ENCODE measurements around the gene KCNK10.

KCNK10 gene

GRCh38 chr14:88208858-88209257 lies 114.2 kb downstream of the KCNK10 start:
- no peak overlapping the region for H3K27ac ChIP-seq
- TF ChIP-seq, protein P1, sequence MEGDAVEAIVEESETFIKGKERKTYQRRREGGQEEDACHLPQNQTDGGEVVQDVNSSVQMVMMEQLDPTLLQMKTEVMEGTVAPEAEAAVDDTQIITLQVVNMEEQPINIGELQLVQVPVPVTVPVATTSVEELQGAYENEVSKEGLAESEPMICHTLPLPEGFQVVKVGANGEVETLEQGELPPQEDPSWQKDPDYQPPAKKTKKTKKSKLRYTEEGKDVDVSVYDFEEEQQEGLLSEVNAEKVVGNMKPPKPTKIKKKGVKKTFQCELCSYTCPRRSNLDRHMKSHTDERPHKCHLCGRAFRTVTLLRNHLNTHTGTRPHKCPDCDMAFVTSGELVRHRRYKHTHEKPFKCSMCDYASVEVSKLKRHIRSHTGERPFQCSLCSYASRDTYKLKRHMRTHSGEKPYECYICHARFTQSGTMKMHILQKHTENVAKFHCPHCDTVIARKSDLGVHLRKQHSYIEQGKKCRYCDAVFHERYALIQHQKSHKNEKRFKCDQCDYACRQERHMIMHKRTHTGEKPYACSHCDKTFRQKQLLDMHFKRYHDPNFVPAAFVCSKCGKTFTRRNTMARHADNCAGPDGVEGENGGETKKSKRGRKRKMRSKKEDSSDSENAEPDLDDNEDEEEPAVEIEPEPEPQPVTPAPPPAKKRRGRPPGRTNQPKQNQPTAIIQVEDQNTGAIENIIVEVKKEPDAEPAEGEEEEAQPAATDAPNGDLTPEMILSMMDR (conservative IDR thresholded peaks at IDR 0.05): no peak
- TF ChIP-seq ZFX (IDR thresholded peaks at IDR 0.05): no peak

GRCh38 chr14:88204221-88204620 lies 118.8 kb downstream of the KCNK10 start:
- TF ChIP-seq ZFX (IDR thresholded peaks at IDR 0.05): no peak
- TF ChIP-seq, protein P1 (conservative IDR thresholded peaks at IDR 0.05): no peak
- H3K27ac ChIP-seq: no peak overlapping the region

DNA sequence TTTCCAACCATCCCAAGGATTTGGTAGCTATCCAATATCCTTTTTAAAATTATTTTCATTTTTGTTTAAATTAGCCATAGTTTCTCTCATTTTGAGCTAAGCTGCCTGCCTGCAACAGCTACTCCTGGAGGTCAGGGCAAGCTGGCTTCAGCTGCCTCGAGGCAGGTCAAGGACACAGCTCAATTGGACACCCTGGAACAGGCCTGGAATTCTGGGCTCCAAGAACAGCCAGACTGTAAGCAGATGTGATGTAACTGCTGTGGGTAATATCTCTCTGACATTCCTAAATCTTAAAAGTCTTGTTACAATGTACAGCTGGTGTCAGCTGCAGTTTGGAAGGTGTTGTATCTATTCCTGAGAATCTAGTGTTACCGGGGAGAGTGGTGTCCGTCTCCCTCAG lies 119.8 kb downstream of the KCNK10 start:
- TF ChIP-seq, protein P1 (conservative IDR thresholded peaks at IDR 0.05): no peak
- no peak for TF ChIP-seq ZFX (IDR thresholded peaks at IDR 0.05)
- no peak overlapping the region for H3K27ac ChIP-seq

DNA sequence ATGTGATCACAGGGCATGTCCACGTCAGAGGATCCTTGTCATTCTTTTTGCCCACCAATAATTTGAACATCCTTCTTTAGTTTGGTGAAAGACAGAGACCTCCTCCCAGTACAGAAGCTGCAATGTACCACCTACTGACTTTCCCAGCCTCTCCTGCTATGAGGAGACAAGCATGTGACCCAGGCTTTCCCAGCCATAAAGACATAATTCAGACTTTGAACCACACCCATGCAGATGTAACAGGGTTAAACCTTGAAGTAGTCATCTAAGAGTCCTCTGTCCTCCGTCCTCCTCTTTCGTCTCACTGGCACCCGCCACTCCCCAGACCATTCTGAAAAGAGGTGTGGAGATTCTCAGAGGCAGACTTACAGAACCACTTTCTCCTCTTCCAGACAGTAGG lies 120.8 kb downstream of the KCNK10 start:
- TF ChIP-seq, protein P1 (conservative IDR thresholded peaks at IDR 0.05): no peak
- no peak for TF ChIP-seq ZFX (IDR thresholded peaks at IDR 0.05)
- H3K27ac ChIP-seq: no peak overlapping the region

DNA sequence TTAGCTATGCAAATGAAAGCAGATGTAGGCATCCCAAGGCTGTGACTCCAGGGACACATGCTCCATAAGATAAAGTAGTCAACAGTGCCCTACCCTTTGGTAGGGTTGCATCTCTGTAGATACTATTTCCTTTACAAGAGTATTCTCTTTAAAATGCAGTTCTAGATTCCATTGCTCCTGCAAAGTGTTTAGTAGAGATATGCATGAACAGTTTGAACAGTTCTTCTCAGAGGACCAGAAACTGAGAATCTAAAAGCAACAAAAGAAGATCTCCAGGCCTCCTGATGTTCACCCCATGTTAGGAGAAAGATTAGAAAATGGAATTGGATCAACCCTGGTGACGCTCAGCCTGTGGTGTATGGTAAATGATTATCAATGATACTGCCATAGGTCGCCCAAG lies 121.2 kb downstream of the KCNK10 start:
- H3K27ac ChIP-seq: no peak overlapping the region
- TF ChIP-seq, protein P1 (conservative IDR thresholded peaks at IDR 0.05): no peak
- TF ChIP-seq ZFX (IDR thresholded peaks at IDR 0.05): no peak

DNA sequence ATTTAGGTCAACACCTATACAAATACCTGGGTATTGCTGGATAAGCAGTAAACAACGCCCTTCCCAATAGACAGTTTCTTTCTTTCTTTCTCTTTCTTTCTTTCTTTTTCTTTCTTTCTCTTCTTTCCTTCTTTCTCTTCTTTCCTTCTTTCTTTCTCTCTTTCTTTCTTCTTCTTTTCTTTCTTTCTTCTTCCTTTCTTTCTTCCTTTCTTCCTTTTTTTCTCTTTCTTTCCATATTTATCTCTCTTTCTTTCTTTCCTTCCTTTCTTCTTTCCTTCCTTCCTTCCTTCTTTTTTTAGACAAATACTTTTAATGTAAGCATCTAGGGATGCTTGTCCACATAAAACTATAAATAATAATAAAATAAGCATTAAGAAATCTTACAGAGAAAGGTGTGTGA lies 123.2 kb downstream of the KCNK10 start:
- no peak for TF ChIP-seq ZFX (IDR thresholded peaks at IDR 0.05)
- TF ChIP-seq, protein P1 (conservative IDR thresholded peaks at IDR 0.05): no peak
- no peak overlapping the region for H3K27ac ChIP-seq

DNA sequence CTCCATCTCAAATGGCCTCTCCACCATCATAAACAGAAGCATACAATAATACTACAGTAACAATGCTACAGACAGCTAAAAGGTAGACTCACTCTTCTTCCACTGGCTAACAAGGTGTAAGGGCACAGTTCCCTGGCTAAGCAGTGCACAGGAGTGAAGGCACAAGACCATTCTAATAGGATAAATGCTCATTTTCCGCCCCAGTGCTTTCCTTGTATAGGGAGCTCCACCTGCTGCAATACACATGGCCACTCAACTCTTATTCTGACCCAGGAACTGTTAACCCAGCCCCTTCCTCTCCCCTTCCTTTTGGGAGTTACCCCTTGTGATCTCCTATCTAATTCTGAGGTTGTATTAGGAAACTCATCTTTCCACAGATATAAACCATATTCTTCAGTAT lies 124.6 kb downstream of the KCNK10 start:
- no peak for TF ChIP-seq ZFX (IDR thresholded peaks at IDR 0.05)
- TF ChIP-seq, protein P1 (conservative IDR thresholded peaks at IDR 0.05): no peak
- H3K27ac ChIP-seq: no peak overlapping the region
